GM18520 (cell line): ENCODE measurements around the gene TNC.

Experiments used
- ATAC-seq: cut with Tn5 transposase; IDR thresholded peaks from one replicate; pipeline ENCODE4 v1.9.1; 2021; ENCODE audit not compliant: unreplicated experiment

Gene TNC

DNA sequence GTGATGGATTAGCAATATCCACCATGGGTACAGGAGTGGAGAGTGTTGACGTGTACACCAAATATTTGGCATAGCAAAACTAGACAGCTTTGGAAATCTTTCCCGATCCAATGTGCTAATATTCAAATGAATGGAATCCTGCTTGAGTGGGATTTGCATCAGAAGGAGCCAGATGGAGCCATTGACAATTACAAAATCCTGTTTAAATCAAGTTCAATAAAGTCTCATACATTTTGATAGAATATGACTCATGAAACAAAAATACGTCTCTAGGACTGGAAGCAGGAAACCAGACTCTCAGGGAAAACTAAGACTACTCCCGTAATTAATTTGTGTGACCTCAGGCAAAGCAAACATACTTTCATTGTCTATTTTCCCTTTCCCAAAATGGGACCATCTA, 13.0 kb downstream of the TNC start:
- no peak for ATAC-seq

DNA sequence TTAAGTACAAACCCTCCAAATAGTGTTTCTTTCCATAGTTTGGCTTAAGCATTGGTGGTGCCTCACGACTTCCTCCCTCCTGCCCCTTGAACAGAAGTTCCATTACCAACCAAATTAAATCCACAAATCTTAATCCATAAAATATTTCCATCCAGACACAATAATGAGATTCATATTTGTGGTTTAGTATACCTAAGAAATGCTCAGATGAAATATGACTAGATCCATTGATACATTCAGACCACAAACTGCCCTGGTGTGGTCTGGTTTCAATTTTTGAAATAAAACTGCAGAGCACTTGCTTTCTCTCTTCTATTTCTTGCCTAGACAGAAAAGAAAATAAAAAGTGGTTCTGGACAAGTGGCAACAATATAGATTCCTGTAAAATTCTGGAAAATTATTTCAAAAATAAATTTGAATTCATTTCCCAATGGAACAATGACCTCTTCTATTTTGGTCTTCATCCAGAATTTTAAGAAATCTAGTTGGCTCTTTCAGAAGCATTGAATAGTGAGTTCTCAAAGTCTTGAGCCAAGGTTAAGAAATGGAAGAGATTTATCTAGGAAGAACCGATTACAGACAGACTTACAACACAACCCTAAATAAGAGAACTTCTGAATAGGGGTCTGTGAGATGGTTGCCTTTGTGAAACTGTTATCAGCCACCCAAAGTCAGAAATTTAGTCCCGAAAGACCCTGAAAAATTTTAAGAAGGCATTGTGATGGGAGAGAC, 14.0 kb downstream of the TNC start:
- no peak for ATAC-seq

DNA sequence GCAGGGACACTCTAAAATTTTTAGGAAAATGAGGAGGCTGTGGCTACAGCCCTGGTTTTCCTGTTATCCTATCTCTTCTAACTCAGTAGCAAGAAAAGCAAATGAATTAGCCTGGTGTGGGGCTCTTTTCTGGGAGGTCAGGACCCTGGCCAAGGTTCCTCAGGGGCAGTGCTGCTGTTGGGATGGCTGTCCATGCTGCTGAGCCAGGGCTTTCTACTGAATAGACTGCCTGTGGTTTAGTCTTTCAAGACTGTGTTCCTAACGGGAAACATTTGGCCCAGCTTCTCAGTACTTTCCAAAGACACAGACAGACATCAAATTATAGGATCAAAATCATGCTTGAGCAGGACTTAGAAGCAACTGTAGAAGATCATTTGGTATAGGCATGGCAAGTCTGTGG, 18.1 kb downstream of the TNC start:
- ATAC-seq = no peak

DNA sequence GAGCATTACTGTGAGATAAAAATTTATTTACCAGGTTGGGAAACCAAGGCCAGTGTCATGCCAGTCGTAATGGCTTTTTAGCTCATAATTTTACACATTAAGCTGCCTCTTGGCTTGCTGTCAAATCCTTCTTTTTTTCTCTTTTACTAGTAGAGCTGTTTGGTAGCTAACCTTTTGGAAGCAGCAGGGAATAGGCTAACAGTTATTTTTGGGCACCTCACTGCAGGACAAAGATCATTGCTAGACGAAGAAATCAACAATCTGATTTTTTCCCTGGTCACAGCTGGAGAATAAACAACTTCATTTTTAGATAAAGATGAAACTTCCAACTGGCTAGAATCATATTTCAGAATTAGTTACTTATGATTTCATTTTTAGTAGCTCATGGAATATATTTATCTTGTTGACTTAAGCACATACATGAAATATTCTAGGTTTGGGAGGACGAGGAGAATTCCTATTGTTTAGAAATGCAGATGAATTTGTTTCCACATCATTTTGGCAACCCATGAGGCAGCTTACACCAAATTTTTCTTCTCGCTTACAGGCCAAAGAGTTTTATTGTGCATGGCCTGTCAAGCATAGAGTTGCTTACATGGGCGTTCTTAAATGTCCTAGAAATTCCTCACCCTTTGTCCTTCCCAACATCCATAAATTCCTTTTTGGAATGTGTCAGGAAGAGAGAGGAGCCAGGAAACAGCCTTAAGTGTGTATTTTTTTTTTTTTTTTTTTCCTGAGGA, 19.6 kb downstream of the TNC start:
- no peak for ATAC-seq

DNA sequence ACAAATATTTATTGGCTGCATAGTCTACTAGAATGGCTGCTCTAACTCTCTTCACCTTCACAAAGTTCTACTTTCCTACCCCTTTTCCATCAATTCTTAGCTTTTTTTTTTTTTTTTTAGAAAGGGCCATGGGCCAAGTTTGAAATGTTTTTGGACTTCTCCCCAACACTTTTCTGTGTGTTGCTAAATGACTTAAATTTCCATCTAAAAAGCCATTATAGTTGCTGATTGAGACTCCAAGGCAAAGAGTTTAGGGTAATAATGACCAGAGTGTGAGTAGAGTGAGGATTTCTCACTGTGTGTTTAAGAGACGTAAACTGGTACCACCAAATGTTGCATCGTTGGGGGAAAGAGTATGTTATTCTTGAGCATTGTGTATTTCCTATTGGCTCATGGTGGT, 24.4 kb downstream of the TNC start:
- ATAC-seq = no peak

DNA sequence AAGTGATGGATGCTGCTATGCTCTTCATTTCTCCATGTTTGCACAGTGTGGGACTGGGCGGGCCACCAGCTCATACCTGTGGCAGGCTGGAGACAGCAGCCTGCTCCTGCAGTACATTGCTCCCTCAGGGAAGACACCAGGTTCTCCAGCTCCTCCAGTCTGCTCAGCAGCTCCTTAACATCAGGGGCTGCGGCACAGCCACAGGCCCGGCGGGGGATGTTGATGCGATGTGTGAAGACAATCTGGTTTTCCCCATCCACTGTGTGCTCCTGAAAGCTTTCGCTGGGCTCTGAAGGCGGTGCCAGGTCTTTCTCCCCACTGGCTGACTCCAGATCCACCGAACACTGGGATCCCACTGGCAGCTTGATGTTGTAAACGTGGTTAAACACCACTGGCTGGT, 27.5 kb downstream of the TNC start:
- ATAC-seq = no peak

DNA sequence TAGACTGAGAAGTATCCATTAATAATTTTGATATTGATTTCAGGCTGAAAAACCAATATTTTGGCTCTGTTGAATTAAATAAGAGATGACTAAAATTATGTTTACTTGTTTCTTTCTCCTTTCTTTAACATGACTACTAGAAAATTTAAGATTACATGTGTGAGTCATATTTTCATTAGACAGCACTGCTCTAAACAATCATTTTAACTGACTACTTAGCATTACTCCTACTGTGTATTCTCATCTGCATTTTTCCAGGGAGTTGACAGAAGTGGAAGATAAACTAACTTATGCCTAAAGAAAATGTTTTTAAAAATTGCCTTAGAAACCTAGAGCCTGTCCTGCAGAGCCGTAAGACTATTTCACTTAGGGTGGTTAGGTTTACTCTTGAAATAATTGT, 29.1 kb downstream of the TNC start:
- no peak for ATAC-seq

DNA sequence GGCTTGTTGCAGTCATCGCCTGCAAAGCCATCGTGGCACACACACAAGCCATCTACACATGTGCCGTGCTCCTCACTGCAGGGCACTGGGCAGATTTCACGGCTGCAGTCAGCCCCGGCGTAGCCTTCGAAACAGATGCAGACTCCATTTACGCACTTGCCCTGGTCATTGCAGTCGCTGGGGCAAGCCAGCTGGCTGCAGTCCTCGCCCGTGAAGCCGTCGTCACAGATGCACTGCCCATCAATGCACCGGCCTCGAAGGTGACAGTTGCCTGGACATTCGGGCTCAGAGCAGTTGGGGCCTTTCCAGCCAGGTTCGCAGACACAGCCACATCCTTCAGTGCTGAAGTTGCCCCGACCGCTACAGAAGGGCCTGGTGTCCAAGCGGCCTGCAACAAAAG, 31.1 kb downstream of the TNC start:
- ATAC-seq = no peak

DNA sequence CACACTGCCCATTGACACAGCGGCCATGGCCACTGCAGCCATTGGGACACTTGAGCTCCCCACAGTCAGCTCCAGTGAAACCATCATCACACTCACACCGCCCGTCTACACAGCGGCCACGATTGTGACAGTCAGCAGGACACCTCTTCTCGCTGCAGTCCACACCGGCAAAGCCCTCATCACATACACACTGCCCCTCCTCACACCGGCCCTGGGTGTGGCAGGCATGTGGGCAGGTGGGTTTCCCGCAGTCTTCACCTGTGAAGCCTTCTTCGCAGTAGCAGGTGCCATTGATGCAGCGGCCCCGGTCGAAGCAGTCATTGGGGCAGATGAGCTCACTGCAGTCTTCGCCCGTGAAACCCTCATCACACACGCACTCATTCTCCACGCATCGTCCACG, 31.5 kb downstream of the TNC start:
- ATAC-seq = no peak

DNA sequence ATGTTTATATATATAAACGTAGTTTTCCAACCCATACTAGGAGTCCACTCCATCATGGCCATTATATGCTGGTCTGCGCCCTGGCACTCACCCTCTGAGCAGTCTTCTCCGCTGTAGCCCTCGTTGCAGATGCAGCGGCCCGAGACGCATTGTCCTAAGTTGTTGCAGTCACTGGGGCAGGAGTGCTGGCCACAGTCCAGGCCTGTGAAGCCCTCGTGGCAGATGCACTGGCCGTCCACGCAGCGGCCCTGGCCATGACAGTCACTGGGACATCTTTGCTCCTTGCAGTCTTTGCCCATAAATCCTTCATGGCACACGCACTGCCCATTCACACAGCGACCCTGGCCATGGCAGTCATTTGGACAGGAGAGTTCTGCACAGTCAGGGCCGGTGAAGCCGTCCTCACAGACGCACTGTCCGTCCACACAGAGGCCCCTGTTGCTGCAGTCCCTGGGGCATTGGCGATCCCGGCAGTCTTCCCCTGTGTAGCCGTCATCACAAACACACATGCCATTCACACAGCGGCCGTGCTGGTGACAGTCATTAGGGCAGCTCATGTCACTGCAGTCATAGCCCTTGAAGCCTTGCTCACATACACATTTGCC, 32.1 kb downstream of the TNC start:
- ATAC-seq = no peak

DNA sequence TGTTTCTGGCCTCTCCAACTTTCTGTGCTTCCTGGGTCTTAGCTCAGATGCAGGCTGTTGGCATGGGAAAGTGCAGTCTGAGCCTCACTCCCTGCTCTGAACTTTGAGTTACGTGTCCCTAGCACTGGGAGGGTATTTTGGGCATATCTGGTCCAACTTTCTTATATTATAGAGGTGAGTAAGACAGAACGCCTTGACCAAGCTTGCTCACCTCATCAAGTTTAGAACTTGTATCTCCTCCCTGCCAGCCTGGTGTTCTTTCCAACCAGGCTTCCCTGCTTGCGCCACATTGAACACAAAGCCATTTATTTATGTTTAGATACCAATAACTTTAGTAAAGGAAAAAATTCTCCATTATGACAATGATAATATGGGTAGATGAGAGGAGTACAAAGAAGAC, 33.2 kb downstream of the TNC start:
- ATAC-seq = no peak

DNA sequence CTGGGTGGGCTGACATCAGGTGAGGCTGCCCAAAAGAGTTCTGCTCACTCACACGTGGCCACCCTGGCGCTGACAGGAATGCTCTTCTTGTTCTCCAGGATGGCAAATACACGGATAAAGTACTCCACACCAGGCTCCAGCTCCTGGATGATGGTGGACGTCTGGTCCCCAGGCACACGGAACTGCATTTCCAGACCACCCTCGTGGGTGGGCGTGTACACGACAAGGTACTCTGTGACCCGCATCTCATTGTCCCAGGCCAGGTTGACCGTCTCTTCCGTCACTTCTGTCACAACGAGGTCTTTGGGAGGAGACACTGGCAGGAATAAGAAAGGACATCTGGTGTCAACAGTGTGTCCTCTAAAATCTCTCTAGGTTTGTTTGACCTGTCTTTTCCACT, 33.8 kb downstream of the TNC start:
- no peak for ATAC-seq

DNA sequence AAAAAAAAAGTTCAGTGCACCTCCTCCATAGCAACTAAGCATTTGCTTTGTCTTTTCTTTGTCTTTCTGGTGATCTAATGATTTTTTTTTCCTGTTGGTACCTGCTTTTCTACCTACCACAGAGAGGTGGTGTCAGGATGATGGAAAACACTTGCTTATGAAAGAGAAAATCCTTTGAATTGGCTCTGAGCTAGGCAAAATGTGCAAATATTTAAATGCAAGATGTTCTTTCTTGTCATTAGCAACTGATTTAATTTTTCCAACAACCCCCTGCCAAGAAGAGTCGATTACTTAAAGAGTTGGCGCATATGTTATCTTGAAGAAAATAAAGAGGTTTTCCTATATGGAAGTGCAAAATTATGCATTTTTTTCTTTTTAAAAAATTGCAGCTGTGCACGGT, 37.7 kb downstream of the TNC start:
- no peak for ATAC-seq

DNA sequence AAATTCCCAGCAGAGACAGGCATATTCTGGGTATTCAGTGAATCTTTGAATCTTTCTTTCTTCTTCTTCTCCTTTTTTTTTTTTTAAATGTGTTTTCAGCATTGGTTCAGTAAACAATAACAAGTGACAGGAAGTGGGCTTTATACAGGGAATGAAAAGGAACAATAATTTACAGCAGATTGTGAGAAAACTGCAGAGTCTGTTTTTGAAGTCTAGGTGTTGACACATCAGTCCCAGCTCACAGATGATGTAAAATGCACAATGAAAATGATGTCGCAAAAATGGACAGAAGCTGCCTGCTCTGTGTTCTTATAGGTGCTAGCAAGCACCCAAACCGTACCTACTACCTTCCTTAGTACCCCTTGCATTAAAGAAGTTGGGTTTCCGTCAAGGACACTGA, 38.8 kb downstream of the TNC start:
- no peak for ATAC-seq

DNA sequence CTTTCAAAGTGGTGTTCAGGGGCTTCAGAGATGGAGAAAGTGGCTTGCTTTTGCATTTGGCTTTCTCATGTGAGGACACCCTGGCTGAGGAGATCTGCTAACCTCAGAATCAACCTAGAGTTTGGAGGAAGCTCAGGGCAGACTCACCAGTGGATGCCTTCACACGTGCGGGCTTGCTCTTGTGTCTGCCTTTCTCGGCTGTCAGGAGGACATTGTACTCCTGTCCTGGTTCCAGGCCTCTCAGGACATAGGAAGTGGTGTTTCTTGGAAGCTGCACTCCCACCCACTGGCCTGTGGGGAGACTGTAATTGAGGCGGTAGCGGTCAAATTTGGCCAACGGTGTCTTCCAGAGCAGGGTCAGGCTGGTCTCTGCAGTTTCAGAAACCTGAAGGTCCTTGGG, 44.5 kb downstream of the TNC start:
- ATAC-seq = no peak

DNA sequence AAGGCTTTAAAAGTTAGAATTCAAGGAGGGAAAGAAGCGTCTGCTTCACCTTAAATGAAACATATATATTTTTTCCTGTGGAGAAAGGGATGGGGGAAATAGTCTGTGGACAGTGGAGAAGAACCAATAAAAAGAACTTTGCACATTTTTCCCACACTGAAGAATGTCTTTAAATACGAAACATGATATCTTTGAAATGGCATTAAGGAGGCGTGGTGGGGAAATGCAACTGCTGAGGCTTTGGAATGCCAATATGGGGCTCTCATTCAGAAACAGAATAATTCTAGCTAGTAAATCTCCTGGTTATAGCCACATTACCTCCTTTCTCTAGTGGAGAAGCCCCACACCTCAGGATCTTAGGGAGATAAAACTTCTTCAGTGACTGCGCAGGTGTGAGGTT, 46.8 kb downstream of the TNC start:
- ATAC-seq = no peak

DNA sequence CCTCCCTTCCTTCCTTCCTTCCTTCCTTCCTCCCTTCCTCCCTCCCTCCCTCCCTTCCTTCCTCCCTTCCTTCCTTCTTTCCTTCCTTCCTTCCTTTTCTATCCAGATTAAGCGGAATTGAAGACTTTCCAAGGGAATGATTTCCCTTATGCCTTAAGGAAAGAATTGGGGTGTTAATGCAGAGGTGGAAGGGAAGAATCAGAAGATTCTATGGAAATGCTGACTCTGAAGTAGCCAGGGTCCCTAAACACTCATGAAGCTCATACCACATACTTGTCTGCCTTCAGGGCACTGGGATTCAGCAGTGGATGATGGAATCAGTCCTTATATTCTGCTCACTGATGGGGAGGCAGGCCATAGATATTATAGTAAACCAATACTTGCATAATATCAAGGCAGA, 48.2 kb downstream of the TNC start:
- ATAC-seq = no peak

DNA sequence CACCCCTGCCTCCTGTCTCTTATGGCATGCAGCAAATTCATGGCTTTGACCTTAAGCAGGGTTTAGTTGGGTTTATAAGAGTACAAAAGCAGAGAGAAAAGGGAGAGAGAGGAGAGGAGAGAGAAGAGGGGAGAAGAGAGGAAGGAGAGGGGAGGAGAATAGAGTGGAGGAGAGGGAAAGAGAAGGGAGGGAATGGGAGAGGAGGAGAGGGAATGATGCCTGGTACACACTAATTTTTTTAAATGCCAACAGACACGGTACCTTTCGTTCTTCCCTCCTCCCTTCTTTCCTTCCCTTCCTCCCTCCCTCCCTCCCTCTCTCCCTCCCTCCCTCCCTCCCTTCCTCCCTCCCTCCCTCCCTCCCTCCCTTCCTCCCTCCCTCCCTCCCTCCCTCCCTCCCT, 48.7 kb downstream of the TNC start:
- no peak for ATAC-seq

DNA sequence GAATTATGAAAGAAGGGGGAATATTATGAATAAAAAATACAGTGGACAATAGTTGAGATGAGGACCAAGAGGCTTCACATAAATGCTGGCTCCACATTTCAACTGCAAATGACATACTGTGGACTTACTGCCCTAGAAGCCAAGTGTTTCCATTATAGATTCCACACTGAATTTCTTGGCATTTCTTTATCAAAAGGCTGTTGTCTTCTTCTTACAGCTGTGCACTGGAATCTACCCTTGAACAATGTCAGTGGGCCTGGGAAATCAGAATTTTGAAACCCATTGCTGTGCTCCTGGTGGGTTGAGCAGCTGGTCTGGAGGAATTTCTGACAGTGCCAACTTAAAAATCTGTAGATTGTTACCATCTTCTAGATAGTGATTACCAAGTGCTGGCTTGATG, 49.9 kb downstream of the TNC start:
- ATAC-seq = no peak

DNA sequence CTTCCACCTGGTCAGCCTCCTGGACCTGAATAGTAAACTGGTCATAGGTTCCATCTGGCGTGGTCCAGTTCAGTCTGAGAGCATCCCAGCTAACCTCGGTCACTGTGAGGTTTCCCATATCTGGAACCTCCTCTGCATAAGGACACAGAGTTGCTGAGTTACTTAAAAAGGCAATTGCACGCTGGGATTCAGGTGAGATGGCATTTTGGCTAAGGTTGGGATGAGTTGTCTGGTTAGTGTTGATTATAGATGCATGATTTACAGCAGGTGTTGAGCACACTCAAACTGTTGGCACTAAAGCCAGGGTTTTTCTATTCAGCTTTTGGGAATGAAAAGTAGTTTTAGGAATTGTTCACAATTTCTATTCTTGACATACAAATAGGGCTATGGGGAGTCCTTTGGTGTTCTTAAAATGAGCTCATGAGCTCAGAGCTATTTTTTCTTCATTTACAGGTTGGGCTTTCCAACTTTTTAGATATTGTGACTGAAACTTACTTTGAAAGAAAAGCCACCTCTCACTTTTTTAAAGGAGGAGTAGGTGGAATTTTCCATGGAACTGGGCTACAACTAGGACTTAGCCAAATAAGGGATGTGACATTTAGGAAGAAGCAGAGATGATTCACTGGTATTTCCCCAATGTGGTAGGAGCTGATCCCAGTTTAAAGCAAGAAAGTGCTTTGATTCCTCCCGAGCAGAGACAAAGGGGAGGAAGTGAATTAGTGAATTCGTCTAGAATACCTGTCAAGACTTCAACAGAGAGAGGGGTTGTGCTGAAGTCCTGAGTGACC, 54.7 kb downstream of the TNC start:
- no peak for ATAC-seq

DNA sequence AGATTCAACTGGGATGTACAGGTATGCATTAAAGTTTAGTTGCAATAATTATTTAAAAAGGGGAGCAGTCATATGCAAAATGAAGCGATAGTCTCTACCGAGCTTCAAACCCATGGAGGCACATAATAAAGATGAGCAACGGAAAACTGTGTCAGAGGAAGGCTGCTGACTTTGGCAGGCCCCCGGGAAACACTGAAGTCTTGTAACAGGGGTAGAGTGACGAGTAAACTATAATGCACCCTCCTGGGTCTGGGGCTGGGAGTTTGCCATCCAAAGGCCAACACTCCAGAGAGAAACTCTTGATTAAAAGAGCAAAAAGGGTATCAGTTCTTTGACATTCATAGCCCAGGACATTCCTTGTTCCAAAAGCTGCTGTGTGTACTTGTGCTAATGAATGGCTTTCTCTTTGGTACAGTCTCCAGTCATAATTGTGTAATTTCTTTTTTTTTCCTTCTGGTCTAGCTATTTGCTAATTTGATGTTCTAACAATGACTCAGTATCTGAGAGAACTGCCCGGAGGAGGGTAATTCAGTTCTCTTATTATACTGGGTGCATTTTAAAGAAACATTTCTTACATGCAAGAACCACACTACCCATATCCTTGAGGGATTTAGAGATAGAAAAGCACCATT, 59.2 kb downstream of the TNC start:
- no peak for ATAC-seq
